ENCODE results near the gene GRM7.

DNA sequence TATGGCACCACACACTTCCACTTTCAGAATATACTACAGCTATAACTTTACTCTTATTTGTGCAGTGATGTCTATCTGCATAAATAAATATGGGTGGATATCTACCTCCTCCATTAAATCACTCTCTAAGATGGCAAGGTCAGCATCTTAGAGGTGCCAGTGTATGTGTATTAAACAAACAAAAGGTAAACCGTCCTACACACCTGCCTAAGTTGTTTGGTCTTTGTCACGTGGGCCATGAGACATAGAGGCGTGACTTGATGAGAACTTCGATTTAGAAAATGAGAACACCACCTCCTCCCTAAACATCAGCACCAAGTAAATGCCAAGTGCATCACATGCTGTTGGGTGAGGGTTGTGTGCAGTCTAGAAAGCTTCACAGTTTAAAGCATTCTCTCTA, 310.6 kb downstream of the GRM7 start:
- TF ChIP-seq, protein P1, sequence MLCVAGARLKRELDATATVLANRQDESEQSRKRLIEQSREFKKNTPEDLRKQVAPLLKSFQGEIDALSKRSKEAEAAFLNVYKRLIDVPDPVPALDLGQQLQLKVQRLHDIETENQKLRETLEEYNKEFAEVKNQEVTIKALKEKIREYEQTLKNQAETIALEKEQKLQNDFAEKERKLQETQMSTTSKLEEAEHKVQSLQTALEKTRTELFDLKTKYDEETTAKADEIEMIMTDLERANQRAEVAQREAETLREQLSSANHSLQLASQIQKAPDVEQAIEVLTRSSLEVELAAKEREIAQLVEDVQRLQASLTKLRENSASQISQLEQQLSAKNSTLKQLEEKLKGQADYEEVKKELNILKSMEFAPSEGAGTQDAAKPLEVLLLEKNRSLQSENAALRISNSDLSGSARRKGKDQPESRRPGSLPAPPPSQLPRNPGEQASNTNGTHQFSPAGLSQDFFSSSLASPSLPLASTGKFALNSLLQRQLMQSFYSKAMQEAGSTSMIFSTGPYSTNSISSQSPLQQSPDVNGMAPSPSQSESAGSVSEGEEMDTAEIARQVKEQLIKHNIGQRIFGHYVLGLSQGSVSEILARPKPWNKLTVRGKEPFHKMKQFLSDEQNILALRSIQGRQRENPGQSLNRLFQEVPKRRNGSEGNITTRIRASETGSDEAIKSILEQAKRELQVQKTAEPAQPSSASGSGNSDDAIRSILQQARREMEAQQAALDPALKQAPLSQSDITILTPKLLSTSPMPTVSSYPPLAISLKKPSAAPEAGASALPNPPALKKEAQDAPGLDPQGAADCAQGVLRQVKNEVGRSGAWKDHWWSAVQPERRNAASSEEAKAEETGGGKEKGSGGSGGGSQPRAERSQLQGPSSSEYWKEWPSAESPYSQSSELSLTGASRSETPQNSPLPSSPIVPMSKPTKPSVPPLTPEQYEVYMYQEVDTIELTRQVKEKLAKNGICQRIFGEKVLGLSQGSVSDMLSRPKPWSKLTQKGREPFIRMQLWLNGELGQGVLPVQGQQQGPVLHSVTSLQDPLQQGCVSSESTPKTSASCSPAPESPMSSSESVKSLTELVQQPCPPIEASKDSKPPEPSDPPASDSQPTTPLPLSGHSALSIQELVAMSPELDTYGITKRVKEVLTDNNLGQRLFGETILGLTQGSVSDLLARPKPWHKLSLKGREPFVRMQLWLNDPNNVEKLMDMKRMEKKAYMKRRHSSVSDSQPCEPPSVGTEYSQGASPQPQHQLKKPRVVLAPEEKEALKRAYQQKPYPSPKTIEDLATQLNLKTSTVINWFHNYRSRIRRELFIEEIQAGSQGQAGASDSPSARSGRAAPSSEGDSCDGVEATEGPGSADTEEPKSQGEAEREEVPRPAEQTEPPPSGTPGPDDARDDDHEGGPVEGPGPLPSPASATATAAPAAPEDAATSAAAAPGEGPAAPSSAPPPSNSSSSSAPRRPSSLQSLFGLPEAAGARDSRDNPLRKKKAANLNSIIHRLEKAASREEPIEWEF (CRISPR knock-in tag; IDR thresholded peaks at IDR 0.05) = no peak
- no peak for TF ChIP-seq BACH1 (tag; IDR thresholded peaks at IDR 0.05)
- TF ChIP-seq ZNF217 (CRISPR knock-in tag; IDR thresholded peaks at IDR 0.05) = no peak
- no peak for TF ChIP-seq POLR2AphosphoS2 (IDR thresholded peaks at IDR 0.05; ENCODE audit: low read length)
- no peak for TF ChIP-seq ASH1L (IDR thresholded peaks at IDR 0.05; ENCODE audit: borderline replicate concordance, low read depth, partially characterized antibody)
- TF ChIP-seq ZNF121 (CRISPR knock-in tag; conservative IDR thresholded peaks at IDR 0.05) = no peak
- no peak for TF ChIP-seq MAFK (IDR thresholded peaks at IDR 0.05; ENCODE audit: low read length)
- no peak for TF ChIP-seq ARID1B (IDR thresholded peaks at IDR 0.05)
- no peak for TF ChIP-seq CTCF (IDR thresholded peaks at IDR 0.05 in 2 of 3, conservative IDR thresholded peaks at IDR 0.05 in 1 of 3; ENCODE audit: insufficient read depth in 2 of 3, low read depth in 1 of 3, low read length in 3 of 3)
- TF ChIP-seq CEBPZ (IDR thresholded peaks at IDR 0.05; ENCODE audit: borderline replicate concordance, low read depth, low read length) = no peak
- TF ChIP-seq NR3C1 (CRISPR knock-in tag; IDR thresholded peaks at IDR 0.05) = no peak
- no peak for TF ChIP-seq SMAD1 (IDR thresholded peaks at IDR 0.05; ENCODE audit: low read depth, low read length, partially characterized antibody)

Measured in K562 (cell line).